Measurements from ENCODE around the gene ADAMTS7.
"Not testable (repeated sequence)": the region's sequence is repeated elsewhere in the genome, so short reads cannot be mapped to it uniquely, and the experiment has no call there.

The ADAMTS7 gene

GRCh38 chr15:78798355-78798754 is 12.9 kb downstream of the ADAMTS7 start:
- not testable (repeated sequence) for H4K8ac ChIP-seq (ENCODE audit: low read depth, low read length); H4K91ac ChIP-seq (ENCODE audit: low read depth, low read length); H2AK5ac ChIP-seq (ENCODE audit: low read length); H3K23ac ChIP-seq (ENCODE audit: low read length); H2BK5ac ChIP-seq (ENCODE audit: low read depth, low read length, poor library complexity); H3K4me2 ChIP-seq (ENCODE audit: low read length); H3K27ac ChIP-seq (ENCODE audit: low read depth, low read length); H3K9ac ChIP-seq (ENCODE audit: low read length); H3K27me3 ChIP-seq (ENCODE audit: insufficient read depth, low read length); H3K4me3 ChIP-seq (ENCODE audit: low read depth, low read length); H3K14ac ChIP-seq (ENCODE audit: low read length); H3K79me1 ChIP-seq (ENCODE audit: low read length); H4K12ac ChIP-seq (ENCODE audit: low read depth, low read length); H3K18ac ChIP-seq (ENCODE audit: low read length); H3K9me3 ChIP-seq (ENCODE audit: insufficient read depth, low read depth, low read length); H2BK12ac ChIP-seq (ENCODE audit: low read length); H3K79me2 ChIP-seq (ENCODE audit: control insufficient read depth, insufficient read depth, low read length, poor library complexity); H3K4ac ChIP-seq (ENCODE audit: low read depth, low read length); H3K4me1 ChIP-seq (ENCODE audit: control insufficient read depth in 1 of 2, insufficient read depth in 2 of 2, low read length in 2 of 2); H2AFZ ChIP-seq (ENCODE audit: insufficient read depth, low read length, poor library complexity); H2BK120ac ChIP-seq (ENCODE audit: insufficient read depth, low read length, poor library complexity)
- no CpG with 5 or more reads among the region's 5 CpGs for WGBS (ENCODE audit: extremely low coverage, insufficient coverage, insufficient read length)
- DNase-seq, result peak in 1 of 2 donors; percentile 67
- H3K36me3 ChIP-seq (ENCODE audit: control insufficient read depth in 1 of 2, insufficient read depth in 2 of 2, low read length in 2 of 2), result peaks cover 23 to 24% of the 10 kb centered on the region in 2 experiments

GRCh38 chr15:78797951-78798350 is 13.3 kb downstream of the ADAMTS7 start:
- H3K36me3 ChIP-seq (ENCODE audit: control insufficient read depth in 1 of 2, insufficient read depth in 2 of 2, low read length in 2 of 2), result peaks cover 23 to 24% of the 10 kb centered on the region in 2 experiments
- H3K14ac ChIP-seq (ENCODE audit: low read length), result no peak overlapping the region
- no peak overlapping the region for H3K4me2 ChIP-seq (ENCODE audit: low read length)
- no peaks in the 10 kb centered on the region for H3K9me3 ChIP-seq (ENCODE audit: insufficient read depth, low read depth, low read length)
- H2BK12ac ChIP-seq (ENCODE audit: low read length), result no peak overlapping the region
- DNase-seq, result no peak
- no peak overlapping the region for H4K91ac ChIP-seq (ENCODE audit: low read depth, low read length)
- no peak overlapping the region for H3K18ac ChIP-seq (ENCODE audit: low read length)
- no peak overlapping the region for H2BK5ac ChIP-seq (ENCODE audit: low read depth, low read length, poor library complexity)
- WGBS (ENCODE audit: extremely low coverage, insufficient coverage, insufficient read length), result no CpG with 5 or more reads among the region's 13 CpGs
- H4K12ac ChIP-seq (ENCODE audit: low read depth, low read length), result no peak overlapping the region
- no peak overlapping the region for H3K9ac ChIP-seq (ENCODE audit: low read length)
- no peaks in the 10 kb centered on the region for H3K79me2 ChIP-seq (ENCODE audit: control insufficient read depth, insufficient read depth, low read length, poor library complexity)
- H3K79me1 ChIP-seq (ENCODE audit: low read length), result no peaks in the 10 kb centered on the region
- H3K4ac ChIP-seq (ENCODE audit: low read depth, low read length), result no peak overlapping the region
- H3K4me1 ChIP-seq (ENCODE audit: control insufficient read depth in 1 of 2, insufficient read depth in 2 of 2, low read length in 2 of 2), result peaks cover 0 to 2% of the 10 kb centered on the region in 2 experiments
- no peak overlapping the region for H3K27ac ChIP-seq (ENCODE audit: low read depth, low read length)
- no peak overlapping the region for H2AK5ac ChIP-seq (ENCODE audit: low read length)
- H3K4me3 ChIP-seq (ENCODE audit: low read depth, low read length), result no peak overlapping the region
- H3K27me3 ChIP-seq (ENCODE audit: insufficient read depth, low read length), result no peaks in the 10 kb centered on the region
- no peak overlapping the region for H4K8ac ChIP-seq (ENCODE audit: low read depth, low read length)
- H2AFZ ChIP-seq (ENCODE audit: insufficient read depth, low read length, poor library complexity), result no peak overlapping the region
- H3K23ac ChIP-seq (ENCODE audit: low read length), result no peak overlapping the region
- H2BK120ac ChIP-seq (ENCODE audit: insufficient read depth, low read length, poor library complexity), result no peak overlapping the region

- Histone ChIP-seq H3K18ac (ENCODE audit: low read length) (no peak overlapping the region), H2AFZ (ENCODE audit: insufficient read depth, low read length, poor library complexity) (no peak overlapping the region), H2BK120ac (ENCODE audit: insufficient read depth, low read length, poor library complexity) (no peak overlapping the region), H3K36me3 (ENCODE audit: control insufficient read depth in 1 of 2, insufficient read depth in 2 of 2, low read length in 2 of 2) (peaks cover 23 to 24% of the 10 kb centered on the region in 2 experiments), H2BK12ac (ENCODE audit: low read length) (no peak overlapping the region), H3K9ac (ENCODE audit: low read length) (no peak overlapping the region), H3K14ac (ENCODE audit: low read length) (no peak overlapping the region), H4K12ac (ENCODE audit: low read depth, low read length) (no peak overlapping the region), H3K27ac (ENCODE audit: low read depth, low read length) (no peak overlapping the region), H2BK5ac (ENCODE audit: low read depth, low read length, poor library complexity) (no peak overlapping the region), H3K4ac (ENCODE audit: low read depth, low read length) (no peak overlapping the region), H3K4me3 (ENCODE audit: low read depth, low read length) (no peak overlapping the region), H3K79me2 (ENCODE audit: control insufficient read depth, insufficient read depth, low read length, poor library complexity) (no peaks in the 10 kb centered on the region), H3K9me3 (ENCODE audit: insufficient read depth, low read depth, low read length) (no peaks in the 10 kb centered on the region), H3K4me1 (ENCODE audit: control insufficient read depth in 1 of 2, insufficient read depth in 2 of 2, low read length in 2 of 2) (peaks cover 0 to 2% of the 10 kb centered on the region in 2 experiments), H3K23ac (ENCODE audit: low read length) (no peak overlapping the region), H3K27me3 (ENCODE audit: insufficient read depth, low read length) (no peaks in the 10 kb centered on the region), H3K79me1 (ENCODE audit: low read length) (no peaks in the 10 kb centered on the region), H4K91ac (ENCODE audit: low read depth, low read length) (no peak overlapping the region), H3K4me2 (ENCODE audit: low read length) (no peak overlapping the region), H4K8ac (ENCODE audit: low read depth, low read length) (no peak overlapping the region), H2AK5ac (ENCODE audit: low read length) (no peak overlapping the region)
- WGBS (ENCODE audit: extremely low coverage, insufficient coverage, insufficient read length), result no CpG with 5 or more reads among the region's 15 CpGs
- DNase-seq, result no peak
Observed at GRCh38 chr15:78796510-78796909, 14.8 kb downstream of the ADAMTS7 start.

- Histone ChIP-seq H3K14ac (ENCODE audit: low read length) (no peak overlapping the region), H2BK5ac (ENCODE audit: low read depth, low read length, poor library complexity) (no peak overlapping the region), H3K18ac (ENCODE audit: low read length) (no peak overlapping the region), H3K9ac (ENCODE audit: low read length) (no peak overlapping the region), H2BK12ac (ENCODE audit: low read length) (no peak overlapping the region), H3K4ac (ENCODE audit: low read depth, low read length) (no peak overlapping the region), H3K4me3 (ENCODE audit: low read depth, low read length) (no peak overlapping the region), H4K12ac (ENCODE audit: low read depth, low read length) (no peak overlapping the region), H3K36me3 (ENCODE audit: control insufficient read depth in 1 of 2, insufficient read depth in 2 of 2, low read length in 2 of 2) (peaks cover 19 to 31% of the 10 kb centered on the region in 2 experiments), H4K8ac (ENCODE audit: low read depth, low read length) (no peak overlapping the region), H3K27me3 (ENCODE audit: insufficient read depth, low read length) (no peaks in the 10 kb centered on the region), H3K27ac (ENCODE audit: low read depth, low read length) (no peak overlapping the region), H3K4me2 (ENCODE audit: low read length) (no peak overlapping the region), H2BK120ac (ENCODE audit: insufficient read depth, low read length, poor library complexity) (no peak overlapping the region), H3K23ac (ENCODE audit: low read length) (no peak overlapping the region), H3K4me1 (ENCODE audit: control insufficient read depth in 1 of 2, insufficient read depth in 2 of 2, low read length in 2 of 2) (peaks cover 0 to 2% of the 10 kb centered on the region in 2 experiments), H3K79me2 (ENCODE audit: control insufficient read depth, insufficient read depth, low read length, poor library complexity) (no peaks in the 10 kb centered on the region), H2AFZ (ENCODE audit: insufficient read depth, low read length, poor library complexity) (no peak overlapping the region), H4K91ac (ENCODE audit: low read depth, low read length) (no peak overlapping the region), H3K79me1 (ENCODE audit: low read length) (no peaks in the 10 kb centered on the region), H3K9me3 (ENCODE audit: insufficient read depth, low read depth, low read length) (no peaks in the 10 kb centered on the region), H2AK5ac (ENCODE audit: low read length) (no peak overlapping the region)
- DNase-seq, result no peak
Observed at GRCh38 chr15:78795043-78795442, 16.2 kb downstream of the ADAMTS7 start.
